ENCODE data around the gene ZNF823.

GRCh38 chr19:11783767-11784166 is 45.0 kb upstream of the ZNF823 start:
- TF ChIP-seq CTCF (IDR thresholded peaks at IDR 0.05; ENCODE audit: poor library complexity), result no peak
- no peak for TF ChIP-seq EZH2 (IDR thresholded peaks at IDR 0.05; ENCODE audit: borderline replicate concordance)
- TF ChIP-seq EZH2phosphoT487 (IDR thresholded peaks at IDR 0.05; ENCODE audit: low read depth, severe bottlenecking, unreplicated experiment), result no peak

All from hepatocyte (in vitro differentiated cells).